SU-DHL-6 (cell line): ENCODE results near the gene MRPS26.

Source experiments
- CTCF ChIP-seq: fragments of 200-600 bp; sonication (generic); IDR thresholded peaks from one replicate; pipeline ENCODE4 v1.5.1; 2017; ENCODE audit warnings: antibody characterized with exemption, mild to moderate bottlenecking, low read length, moderate library complexity; ENCODE audit not compliant: insufficient read depth, poor library complexity, severe bottlenecking
- EZH2phosphoT487 ChIP-seq: fragments of 200-600 bp; sonication (generic), shearing (Covaris generic); conservative IDR thresholded peaks from 2 replicates; pipeline ENCODE4 v1.6.1; 2018; ENCODE audit warnings: mild to moderate bottlenecking, antibody characterized with exemption, low read length, moderate library complexity, mixed read lengths

DNA sequence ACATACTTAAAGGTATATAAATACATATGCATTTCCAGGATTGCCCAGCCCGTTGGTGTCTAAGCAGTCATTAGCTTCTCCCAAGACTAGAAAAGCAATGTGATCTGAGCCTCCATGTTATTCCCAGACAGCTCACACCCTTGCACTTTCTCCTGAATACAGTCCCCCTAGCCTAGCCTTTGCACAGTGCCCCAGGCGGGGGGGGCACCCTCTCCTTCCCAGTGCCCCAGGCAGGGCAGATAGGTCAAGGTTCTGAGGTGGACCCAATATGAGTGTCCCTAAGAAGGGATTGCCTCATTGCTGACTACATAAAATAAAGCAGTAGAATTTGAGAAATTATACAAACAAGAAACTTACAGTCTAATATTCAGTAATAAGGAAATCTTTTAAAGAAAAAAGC lies 17.9 kb upstream of the MRPS26 start:
- TF ChIP-seq CTCF (no peak), EZH2phosphoT487 (no peak)
